ENCODE measurements around the gene FMNL3. TPM values are rescaled to one million over a fixed set of nuclear protein-coding genes. Genes with fewer than 3 reads are reported as not detected.
"Not testable (repeated sequence)": the region's sequence is repeated elsewhere in the genome, so short reads cannot be mapped to it uniquely, and the experiment has no call there.

Gene FMNL3
- total RNA-seq, 1 donor from 2014 or later = 36.2 TPM

DNA sequence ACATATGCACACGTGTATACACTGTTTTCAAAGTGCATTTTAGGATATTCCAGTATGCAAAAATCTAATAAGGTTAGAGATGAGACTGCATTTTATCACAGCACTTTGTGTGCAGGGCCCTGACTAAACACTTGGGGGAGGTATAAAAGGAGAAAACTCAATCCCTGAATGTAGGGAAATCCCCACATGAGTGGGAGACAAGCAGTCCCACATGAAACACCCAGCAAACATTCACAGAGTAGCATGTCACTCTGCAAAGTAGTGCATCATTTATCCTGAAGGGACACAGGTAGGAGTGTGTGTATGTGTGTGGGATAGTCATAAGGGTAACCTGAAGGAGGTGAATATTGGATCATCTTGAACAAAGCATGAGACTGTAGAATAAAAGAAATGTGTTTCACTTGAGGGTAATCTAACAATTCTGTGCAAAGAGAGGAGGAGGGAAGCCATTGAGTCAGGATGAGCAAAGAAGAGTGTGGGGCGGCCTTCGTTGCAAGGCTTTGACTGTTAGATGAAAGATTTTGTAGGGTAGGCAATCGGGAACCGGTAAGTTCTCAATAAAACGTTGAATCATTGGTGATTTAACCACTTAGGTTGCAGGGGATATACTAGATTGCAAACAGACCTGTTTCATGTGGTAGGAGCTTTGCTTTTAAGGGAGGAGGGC lies 80.9 kb downstream of the FMNL3 start:
- Mint-ChIP-seq H3K27ac (no peak overlapping the region), H3K9me3 (no peaks in the 10 kb centered on the region), H3K4me1 (ENCODE audit: low read depth) (peaks cover 23% of the 10 kb centered on the region), H3K27me3 (ENCODE audit: low read depth) (peaks cover 3% of the 10 kb centered on the region), H3K4me3 (ENCODE audit: low read depth) (no peak overlapping the region), H3K36me3 (ENCODE audit: low read depth) (no peaks in the 10 kb centered on the region)
- intact Hi-C loops (cut with micrococcal nuclease) = no loop called here
- no peak for DNase-seq (ENCODE audit: low spot score)

DNA sequence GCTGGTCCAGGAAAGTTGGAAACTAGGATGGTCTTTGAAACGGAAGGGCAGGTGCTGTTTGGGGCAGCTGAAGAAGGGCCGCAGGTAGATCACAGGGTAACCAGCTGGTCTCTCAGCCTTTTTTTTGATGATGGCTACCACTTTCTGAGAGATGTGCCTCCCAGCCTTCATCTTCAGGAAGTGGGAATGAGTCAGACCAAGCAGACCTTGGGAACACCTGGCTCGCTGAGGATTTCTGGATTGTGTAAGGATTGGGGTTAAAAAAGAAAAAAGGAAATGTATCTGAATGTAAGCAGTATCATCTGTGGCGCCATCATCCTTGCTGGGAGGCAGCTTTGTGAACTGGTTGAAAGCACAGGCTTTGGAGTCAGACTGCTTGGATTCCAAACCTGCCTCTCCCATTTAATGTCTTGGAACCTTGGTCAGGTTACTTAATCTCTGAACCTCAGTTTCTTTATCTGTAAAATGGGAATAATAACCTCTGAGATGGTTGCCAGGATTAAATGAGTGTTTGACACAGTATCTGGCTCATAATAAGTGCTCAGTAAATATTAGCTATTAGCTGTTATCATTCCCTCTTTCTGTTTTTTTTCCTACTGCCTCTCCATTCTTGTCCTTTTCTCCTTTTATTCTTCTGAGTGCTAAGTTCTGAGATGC lies 82.2 kb downstream of the FMNL3 start:
- no peaks in the 10 kb centered on the region for H3K9me3 Mint-ChIP-seq
- peaks cover 25% of the 10 kb centered on the region for H3K4me1 Mint-ChIP-seq (ENCODE audit: low read depth)
- H3K36me3 Mint-ChIP-seq (ENCODE audit: low read depth) = no peaks in the 10 kb centered on the region
- peak overlapping the region; percentile 69 for H3K4me3 Mint-ChIP-seq (ENCODE audit: low read depth)
- no peak for DNase-seq (ENCODE audit: low spot score)
- H3K27me3 Mint-ChIP-seq (ENCODE audit: low read depth) = peaks cover 12% of the 10 kb centered on the region
- intact Hi-C loops (cut with micrococcal nuclease) = loop anchor here (5.0 kb wide), 1 partner anchor 58 kb away; the partner anchor contains the start of gene MCRS1
- H3K27ac Mint-ChIP-seq = peak overlapping the region; percentile 25

DNA sequence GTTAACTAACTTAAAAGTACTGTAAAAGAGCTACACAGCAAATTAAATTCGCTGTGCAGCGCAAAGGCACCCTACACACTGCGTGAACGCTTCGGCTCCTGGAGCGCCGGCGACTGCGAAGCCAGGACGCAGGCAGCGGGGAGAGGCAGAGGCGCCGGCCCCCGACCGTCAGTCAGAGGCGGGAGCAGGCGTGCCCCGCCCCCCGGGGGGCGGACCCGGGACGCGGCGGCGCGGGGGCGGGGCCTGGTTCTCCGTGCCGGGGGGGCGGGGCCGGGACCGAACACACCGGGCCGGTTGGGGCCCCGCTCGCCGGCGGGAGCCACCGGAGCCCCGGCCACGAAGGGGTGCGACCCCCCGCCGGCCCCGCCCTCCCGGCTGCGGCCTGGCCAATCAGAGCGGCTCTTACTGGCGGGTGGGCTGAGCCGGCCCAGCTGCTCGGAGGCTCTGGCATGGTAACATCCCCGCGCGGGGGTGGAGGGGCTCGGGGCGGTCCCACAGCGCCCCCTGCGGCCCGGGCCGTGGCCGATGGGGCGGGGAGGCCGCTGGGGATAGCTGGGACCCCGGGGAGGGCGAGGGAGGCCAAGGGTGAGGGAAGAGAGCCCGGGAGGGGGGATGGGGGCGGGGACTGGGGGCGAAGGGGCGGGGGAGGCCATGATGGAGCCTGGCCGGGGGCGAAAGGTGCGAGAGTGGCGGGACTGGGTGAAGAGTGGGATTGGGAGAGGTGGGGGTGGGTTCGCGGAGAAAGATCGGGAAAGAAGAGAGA lies 83.9 kb downstream of the FMNL3 start, which contains the start of gene PRPF40B:
TSS of gene PRPF40B (plus strand) at position 420 of the 763 bp plus-strand sequence. CDS start at position 450, 30 bp downstream.
- Mint-ChIP-seq H3K9me3 (no peaks in the 10 kb centered on the region), H3K4me3 (ENCODE audit: low read depth) (peak within 1 kb of the TSS; percentile 80), H3K27me3 (ENCODE audit: low read depth) (peaks cover 24% of the 10 kb centered on the region), H3K27ac (peak within 1 kb of the TSS; percentile 34), H3K4me1 (ENCODE audit: low read depth) (peaks cover 21% of the 10 kb centered on the region), H3K36me3 (ENCODE audit: low read depth) (no peaks in the 10 kb centered on the region)
- intact Hi-C loops (cut with micrococcal nuclease) = loop anchor here (5.0 kb wide), 1 partner anchor 56 kb away; the partner anchor contains the start of gene MCRS1
- DNase-seq (ENCODE audit: low spot score) = peak; percentile 80

DNA sequence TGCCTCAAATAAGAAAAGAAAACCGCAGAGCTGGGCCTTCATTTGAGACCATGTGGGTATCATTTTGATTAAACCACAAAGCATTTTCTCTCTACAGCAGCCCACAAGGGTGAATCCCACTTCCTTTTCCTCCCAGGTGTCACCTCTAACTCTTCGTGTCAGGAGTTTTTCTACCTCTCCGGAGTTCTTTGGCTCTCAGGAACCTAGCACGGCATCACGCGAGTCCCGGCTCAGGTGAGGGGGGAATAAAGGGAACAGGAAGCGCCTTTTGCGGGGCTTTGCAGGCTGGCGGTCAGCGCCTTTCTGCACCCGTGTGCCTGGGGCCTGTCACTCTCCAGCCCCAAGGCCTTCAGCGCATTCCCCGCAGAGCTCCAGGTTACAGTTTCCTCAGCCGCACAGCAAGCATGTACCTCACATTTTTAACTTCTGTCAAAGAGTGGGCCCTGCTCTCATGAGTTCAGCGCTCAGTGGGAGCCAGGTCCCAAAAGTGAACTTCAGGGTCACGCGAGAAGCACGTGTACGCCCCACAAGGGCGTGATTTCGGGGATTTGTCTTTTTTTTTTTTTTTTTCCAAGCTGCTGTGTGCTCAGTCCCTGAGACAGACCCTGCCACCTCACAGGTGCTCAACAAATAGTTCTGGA lies 84.6 kb downstream of the FMNL3 start:
- H3K27ac Mint-ChIP-seq = peak overlapping the region; percentile 34
- no peaks in the 10 kb centered on the region for H3K9me3 Mint-ChIP-seq
- no peaks in the 10 kb centered on the region for H3K36me3 Mint-ChIP-seq (ENCODE audit: low read depth)
- H3K27me3 Mint-ChIP-seq (ENCODE audit: low read depth) = peaks cover 28% of the 10 kb centered on the region
- H3K4me1 Mint-ChIP-seq (ENCODE audit: low read depth) = peaks cover 21% of the 10 kb centered on the region
- H3K4me3 Mint-ChIP-seq (ENCODE audit: low read depth) = peak overlapping the region; percentile 80
- intact Hi-C loops (cut with micrococcal nuclease) = loop anchor here (5.0 kb wide), 1 partner anchor 55 kb away; the partner anchor contains the start of gene MCRS1
- DNase-seq (ENCODE audit: low spot score) = peak; percentile 60

DNA sequence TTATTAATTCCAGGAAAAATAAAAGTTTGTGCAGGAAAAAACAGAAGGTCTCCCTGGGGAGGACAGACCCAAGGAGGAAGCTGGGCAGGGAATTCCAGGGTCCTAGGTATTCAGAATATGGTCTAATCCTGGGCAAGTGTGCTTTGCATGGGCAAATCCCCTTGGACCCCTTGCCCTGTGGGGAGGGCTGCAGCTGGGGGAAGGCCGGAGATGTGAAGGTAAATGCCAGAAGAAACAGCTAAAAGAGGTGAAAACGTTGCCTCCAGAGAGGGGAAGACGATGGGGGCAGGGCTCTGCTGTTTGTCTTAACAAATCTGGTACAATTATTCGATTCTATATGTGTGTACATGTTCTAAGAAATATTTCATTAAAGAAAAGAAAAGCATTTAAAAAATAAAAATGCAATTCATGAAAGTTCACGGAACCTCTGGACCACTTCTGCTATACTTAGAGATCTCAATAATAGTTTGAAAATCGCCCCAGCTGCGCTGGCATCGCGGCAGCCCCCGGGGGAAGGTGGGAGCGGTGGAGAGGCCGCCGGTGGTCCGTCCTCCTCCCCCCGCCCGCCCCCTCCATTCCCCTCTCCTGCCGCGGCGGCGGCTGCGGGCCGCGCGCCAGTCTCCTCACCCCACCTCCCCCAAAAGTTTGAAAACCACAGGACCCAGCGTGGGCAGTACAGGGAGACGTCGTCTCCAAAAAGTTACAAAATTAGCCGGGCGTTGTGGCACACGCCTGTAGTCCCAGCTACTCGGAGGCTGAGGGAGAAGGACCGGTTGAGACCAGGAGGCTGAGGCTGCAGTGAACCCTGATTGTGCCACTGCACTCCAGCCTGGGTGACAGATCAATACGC lies 85.3 kb downstream of the FMNL3 start:
- no peak for DNase-seq (ENCODE audit: low spot score)
- no peaks in the 10 kb centered on the region for H3K9me3 Mint-ChIP-seq
- peaks cover 29% of the 10 kb centered on the region for H3K27me3 Mint-ChIP-seq (ENCODE audit: low read depth)
- H3K36me3 Mint-ChIP-seq (ENCODE audit: low read depth) = no peaks in the 10 kb centered on the region
- peak overlapping the region; percentile 80 for H3K4me3 Mint-ChIP-seq (ENCODE audit: low read depth)
- intact Hi-C loops (cut with micrococcal nuclease) = loop anchor here (5.0 kb wide), 1 partner anchor 55 kb away; the partner anchor contains the start of gene MCRS1
- peaks cover 22% of the 10 kb centered on the region for H3K4me1 Mint-ChIP-seq (ENCODE audit: low read depth)
- no peak overlapping the region for H3K27ac Mint-ChIP-seq

DNA sequence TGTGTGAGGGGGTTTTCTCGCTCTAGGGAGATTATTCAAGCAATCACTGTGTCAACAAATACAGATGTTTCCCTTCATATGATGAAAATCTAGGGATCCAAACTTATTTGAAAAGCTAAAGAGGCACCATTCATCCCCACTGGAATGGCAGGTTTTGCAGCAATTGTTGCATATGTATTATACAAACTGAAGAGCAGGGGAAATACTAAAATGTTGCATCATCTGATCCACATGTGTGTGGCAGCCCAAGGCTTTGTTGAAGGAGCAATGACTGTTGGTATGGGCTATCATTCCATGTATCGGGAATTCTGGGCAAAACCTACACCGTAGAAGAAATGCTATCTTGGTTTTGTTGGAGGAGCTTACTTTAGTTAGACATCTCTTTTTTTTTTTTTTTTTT lies 87.9 kb downstream of the FMNL3 start:
- H3K36me3 Mint-ChIP-seq (ENCODE audit: low read depth) = no peaks in the 10 kb centered on the region
- DNase-seq (ENCODE audit: low spot score) = no peak
- intact Hi-C loops (cut with micrococcal nuclease) = no loop called here
- peaks cover 22% of the 10 kb centered on the region for H3K4me1 Mint-ChIP-seq (ENCODE audit: low read depth)
- H3K27me3 Mint-ChIP-seq (ENCODE audit: low read depth) = peaks cover 35% of the 10 kb centered on the region
- no peak overlapping the region for H3K4me3 Mint-ChIP-seq (ENCODE audit: low read depth)
- H3K9me3 Mint-ChIP-seq = peaks cover 12% of the 10 kb centered on the region
- H3K27ac Mint-ChIP-seq = no peak overlapping the region

DNA sequence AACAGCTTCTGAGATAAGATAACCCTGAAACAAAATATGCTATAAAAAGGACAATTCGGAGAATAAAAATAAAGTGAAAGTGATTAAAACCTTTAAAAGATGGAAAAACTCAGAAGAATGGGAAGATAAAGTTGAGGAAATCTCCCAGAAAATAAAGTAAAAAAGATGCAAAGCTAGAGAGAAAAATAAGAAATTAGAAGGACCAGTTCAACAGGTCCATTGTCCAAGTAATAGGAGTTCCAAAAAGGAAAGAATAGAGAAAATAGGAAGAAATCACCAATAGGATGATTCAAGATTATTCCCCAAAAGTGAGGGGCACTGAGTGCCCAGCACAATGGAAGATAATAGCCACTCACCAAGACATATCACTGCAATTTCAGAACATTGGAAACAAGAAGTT lies 88.6 kb downstream of the FMNL3 start:
- Mint-ChIP-seq H3K27me3 (ENCODE audit: low read depth) (peaks cover 35% of the 10 kb centered on the region), H3K27ac (no peak overlapping the region), H3K4me1 (ENCODE audit: low read depth) (peaks cover 18% of the 10 kb centered on the region), H3K36me3 (ENCODE audit: low read depth) (no peaks in the 10 kb centered on the region), H3K9me3 (peaks cover 15% of the 10 kb centered on the region), H3K4me3 (ENCODE audit: low read depth) (no peak overlapping the region)
- intact Hi-C loops (cut with micrococcal nuclease) = no loop called here
- no peak for DNase-seq (ENCODE audit: low spot score)

DNA sequence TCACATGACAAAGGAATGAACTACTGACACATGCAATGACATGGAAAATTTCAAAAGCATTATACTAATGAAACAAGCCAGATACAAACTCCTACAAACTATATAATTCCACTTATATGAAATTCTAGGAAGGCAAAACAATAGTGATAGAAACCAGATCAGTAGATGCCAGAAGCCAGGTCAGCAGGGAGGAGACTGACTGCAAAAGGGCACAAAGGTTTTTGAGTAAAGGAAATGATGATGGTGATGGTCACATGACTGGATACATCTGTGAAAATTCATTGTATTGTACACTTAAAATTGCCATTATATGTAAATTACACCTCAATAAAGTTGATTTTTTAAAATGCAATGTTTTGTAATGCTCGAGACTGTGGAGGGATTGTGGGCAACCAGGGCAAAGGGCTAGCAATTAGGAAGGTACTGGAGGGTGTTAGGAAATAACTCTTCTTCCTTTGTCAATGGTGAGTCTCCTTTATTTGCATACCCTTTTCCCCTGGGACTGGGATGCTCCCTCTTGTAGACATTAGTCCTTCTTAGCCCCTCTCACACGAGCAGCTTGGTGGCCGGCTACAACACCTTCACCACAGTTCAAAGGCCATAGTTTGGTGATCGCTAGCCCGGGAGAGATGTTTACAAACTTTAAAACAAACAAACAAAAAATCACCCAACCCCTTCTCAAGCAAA lies 90.5 kb downstream of the FMNL3 start:
- Mint-ChIP-seq H3K9me3 (peaks cover 15% of the 10 kb centered on the region), H3K4me1 (ENCODE audit: low read depth) (peaks cover 11% of the 10 kb centered on the region), H3K36me3 (ENCODE audit: low read depth) (no peaks in the 10 kb centered on the region), H3K27ac (no peak overlapping the region), H3K4me3 (ENCODE audit: low read depth) (no peak overlapping the region), H3K27me3 (ENCODE audit: low read depth) (peaks cover 35% of the 10 kb centered on the region)
- DNase-seq (ENCODE audit: low spot score) = no peak
- intact Hi-C loops (cut with micrococcal nuclease) = no loop called here

DNA sequence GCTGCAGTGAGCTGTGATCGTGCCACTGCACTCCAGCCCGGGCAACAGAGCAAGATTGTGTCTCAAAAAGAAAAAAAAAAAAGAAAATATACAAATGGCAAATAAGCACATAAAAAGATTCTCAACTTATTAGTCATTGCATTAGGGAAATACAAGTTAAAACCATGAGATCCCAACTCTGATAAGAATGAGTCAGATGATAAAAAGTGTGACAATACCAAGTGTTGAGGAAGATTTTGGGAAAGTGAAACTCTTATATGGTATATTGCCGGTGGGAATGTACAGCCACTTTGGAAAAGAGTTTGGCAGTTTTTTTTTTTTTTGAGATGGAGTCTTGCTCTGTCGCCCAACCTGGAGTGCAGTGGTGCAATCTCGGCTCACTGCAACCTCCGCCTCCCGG lies 91.5 kb downstream of the FMNL3 start:
- no peak overlapping the region for H3K4me3 Mint-ChIP-seq (ENCODE audit: low read depth)
- DNase-seq (ENCODE audit: low spot score) = no peak
- H3K36me3 Mint-ChIP-seq (ENCODE audit: low read depth) = no peaks in the 10 kb centered on the region
- peaks cover 6% of the 10 kb centered on the region for H3K4me1 Mint-ChIP-seq (ENCODE audit: low read depth)
- intact Hi-C loops (cut with micrococcal nuclease) = no loop called here
- H3K9me3 Mint-ChIP-seq = peaks cover 15% of the 10 kb centered on the region
- no peak overlapping the region for H3K27ac Mint-ChIP-seq
- peaks cover 29% of the 10 kb centered on the region for H3K27me3 Mint-ChIP-seq (ENCODE audit: low read depth)

DNA sequence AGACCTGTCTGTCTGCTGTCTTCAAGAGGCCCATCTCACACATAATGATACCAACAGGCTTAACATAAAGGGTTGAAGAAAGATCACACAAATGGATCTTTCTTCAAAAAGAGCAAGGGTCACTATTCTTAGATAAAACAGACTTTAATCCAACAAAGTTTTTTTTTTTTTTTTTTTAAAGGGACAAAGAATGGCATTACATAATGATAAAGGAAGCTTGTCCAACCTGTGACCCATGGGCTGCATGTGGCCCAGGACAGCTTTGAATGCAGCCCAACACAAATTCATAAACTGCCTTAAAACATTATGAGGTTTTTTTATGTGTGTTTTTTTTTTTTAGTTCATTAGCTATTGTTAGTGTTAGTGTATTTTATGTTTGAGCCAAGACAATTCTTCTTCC lies 95.0 kb downstream of the FMNL3 start:
- intact Hi-C loops (cut with micrococcal nuclease) = no loop called here
- H3K27me3 Mint-ChIP-seq (ENCODE audit: low read depth) = peaks cover 9% of the 10 kb centered on the region
- DNase-seq (ENCODE audit: low spot score) = no peak
- H3K4me1 Mint-ChIP-seq (ENCODE audit: low read depth) = peaks cover 6% of the 10 kb centered on the region
- H3K36me3 Mint-ChIP-seq (ENCODE audit: low read depth) = peaks cover 6% of the 10 kb centered on the region
- no peak overlapping the region for H3K4me3 Mint-ChIP-seq (ENCODE audit: low read depth)
- peaks cover 22% of the 10 kb centered on the region for H3K9me3 Mint-ChIP-seq
- H3K27ac Mint-ChIP-seq = no peak overlapping the region

DNA sequence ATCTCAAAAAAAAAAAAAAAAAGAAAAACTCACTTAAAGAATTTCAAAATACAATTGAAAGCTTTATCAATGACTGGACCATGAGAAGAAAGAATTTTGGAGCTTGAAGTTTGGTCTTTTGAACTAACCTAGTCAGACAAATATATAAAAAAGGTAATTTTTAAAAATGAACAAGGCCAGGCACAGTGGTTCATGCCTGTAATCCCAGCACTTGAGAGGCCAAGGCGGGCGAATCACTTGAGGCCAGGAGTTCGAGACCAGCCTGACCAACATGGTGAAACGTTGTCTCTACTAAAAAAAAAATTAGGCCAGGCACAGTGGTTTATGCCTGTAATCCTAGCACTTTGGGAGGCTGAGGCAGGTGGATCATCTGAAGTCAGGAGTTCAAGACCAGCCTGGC lies 96.4 kb downstream of the FMNL3 start:
- H3K27ac Mint-ChIP-seq; H3K36me3 Mint-ChIP-seq (ENCODE audit: low read depth); H3K27me3 Mint-ChIP-seq (ENCODE audit: low read depth); intact Hi-C loops (cut with micrococcal nuclease); DNase-seq (ENCODE audit: low spot score); H3K4me3 Mint-ChIP-seq (ENCODE audit: low read depth); H3K4me1 Mint-ChIP-seq (ENCODE audit: low read depth): not testable (repeated sequence)
- H3K9me3 Mint-ChIP-seq = peaks cover 21% of the 10 kb centered on the region

Data from activated T-helper 2 cell treated with anti-CD3 and anti-CD28 coated beads, Interferon-gamma antibody, Interleukin-2, Interleukin-4, amounts not matched to agents 10 μg/mL and 5 μg/mL and 100 μg/mL, durations not matched to agents 14 hours and 24 hours and 36 hours (primary cell).